Measurements from ENCODE around the gene SCUBE1.

DNA sequence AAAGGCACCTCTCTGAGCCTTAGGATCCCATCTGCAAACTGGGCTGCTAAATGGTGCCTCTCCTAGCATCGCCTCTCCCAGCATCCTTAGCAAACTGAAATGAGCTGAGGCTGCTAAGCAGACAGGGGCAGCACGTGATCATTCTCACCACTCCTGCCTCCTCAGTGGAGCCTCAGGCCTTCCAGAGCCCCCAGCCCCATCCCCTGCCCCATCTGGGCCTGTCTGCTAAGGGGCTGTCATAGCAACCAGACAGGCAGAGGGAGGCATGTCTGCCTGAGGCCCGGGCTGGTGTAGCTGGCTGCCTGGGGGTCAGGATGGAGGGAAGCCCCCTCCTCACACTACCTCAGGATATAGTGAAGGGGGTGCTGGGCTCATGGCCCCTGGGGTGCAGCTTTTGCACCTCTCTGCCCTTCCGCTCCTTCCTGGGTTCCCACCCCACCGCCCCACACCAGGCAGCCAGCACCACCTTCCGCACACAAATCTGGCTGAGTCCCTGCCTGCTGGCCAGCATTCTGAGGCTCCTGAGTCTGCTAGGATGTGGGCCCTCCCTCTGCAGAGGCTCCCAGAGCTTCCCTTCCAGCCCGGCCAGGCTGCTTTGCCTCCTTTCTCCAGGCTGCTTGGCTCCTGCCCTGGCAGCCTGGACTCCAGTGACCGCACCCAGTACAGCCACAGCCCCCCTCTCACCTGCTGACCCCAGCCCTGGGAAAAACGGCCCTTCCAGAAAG is 108.7 kb downstream of the SCUBE1 start:
- TF ChIP-seq, protein P1, sequence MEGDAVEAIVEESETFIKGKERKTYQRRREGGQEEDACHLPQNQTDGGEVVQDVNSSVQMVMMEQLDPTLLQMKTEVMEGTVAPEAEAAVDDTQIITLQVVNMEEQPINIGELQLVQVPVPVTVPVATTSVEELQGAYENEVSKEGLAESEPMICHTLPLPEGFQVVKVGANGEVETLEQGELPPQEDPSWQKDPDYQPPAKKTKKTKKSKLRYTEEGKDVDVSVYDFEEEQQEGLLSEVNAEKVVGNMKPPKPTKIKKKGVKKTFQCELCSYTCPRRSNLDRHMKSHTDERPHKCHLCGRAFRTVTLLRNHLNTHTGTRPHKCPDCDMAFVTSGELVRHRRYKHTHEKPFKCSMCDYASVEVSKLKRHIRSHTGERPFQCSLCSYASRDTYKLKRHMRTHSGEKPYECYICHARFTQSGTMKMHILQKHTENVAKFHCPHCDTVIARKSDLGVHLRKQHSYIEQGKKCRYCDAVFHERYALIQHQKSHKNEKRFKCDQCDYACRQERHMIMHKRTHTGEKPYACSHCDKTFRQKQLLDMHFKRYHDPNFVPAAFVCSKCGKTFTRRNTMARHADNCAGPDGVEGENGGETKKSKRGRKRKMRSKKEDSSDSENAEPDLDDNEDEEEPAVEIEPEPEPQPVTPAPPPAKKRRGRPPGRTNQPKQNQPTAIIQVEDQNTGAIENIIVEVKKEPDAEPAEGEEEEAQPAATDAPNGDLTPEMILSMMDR (IDR thresholded peaks at IDR 0.05; ENCODE audit: poor library complexity), result no peak
- TF ChIP-seq EZH2 (IDR thresholded peaks at IDR 0.05; ENCODE audit: borderline replicate concordance), result no peak
